ENCODE results near the gene EMILIN2. TPM values are rescaled to one million over a fixed set of nuclear protein-coding genes. Genes with fewer than 3 reads are reported as not detected.

The EMILIN2 gene
- total and polyA plus RNA-seq, 2 donors from 2014 or later, result 4.3 to 24.0 TPM

DNA sequence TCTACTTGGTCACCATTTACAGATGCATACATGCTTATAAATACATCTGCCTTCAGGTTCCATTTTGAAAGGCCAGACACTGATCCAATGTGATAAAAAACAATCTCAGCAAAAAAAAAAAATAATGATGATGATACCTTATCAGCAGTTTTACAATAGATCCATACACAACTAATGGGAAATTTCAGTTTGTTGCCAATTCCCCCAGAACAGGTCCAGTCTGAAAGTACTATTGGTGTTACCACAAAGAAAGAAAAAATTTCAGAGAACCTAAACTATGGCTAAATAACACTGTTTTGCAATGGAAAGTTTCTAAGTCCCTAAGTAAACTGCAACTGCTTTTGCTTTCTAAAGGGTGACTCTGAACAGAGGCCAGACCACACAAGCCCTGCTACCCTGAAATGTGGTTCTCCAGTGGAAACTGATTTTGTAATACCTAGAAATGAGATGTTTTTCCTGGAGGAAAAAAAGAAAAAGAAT lies 112.1 kb downstream of the EMILIN2 start:
- no peak for DNase-seq
- Histone ChIP-seq H3K27me3 (ENCODE audit: control insufficient read depth, insufficient read depth, low read length) (no peaks in the 10 kb centered on the region), H3K4me1 (ENCODE audit: control insufficient read depth in 2 of 3, insufficient read depth in 2 of 3, low read depth in 1 of 3, low read length in 3 of 3) (peaks cover 4 to 22% (median 19%) of the 10 kb centered on the region in 3 donors), H3K36me3 (ENCODE audit: control insufficient read depth in 2 of 3, insufficient read depth in 3 of 3, low read length in 3 of 3) (peaks cover 3 to 13% (median 5%) of the 10 kb centered on the region in 3 donors), H3K9me3 (ENCODE audit: control insufficient read depth in 2 of 3, insufficient read depth in 1 of 3, low read length in 3 of 3) (no peaks in the 10 kb centered on the region), H3K27ac (ENCODE audit: low read depth in 2 of 2, low read length in 2 of 2) (peak overlapping the region in 1 of 2 donors; percentile 43), H3K9ac (ENCODE audit: low read length in 3 of 3) (no peak overlapping the region), H3K4me3 (ENCODE audit: low read length in 3 of 3) (no peak overlapping the region)
- no peak for TF ChIP-seq CTCF (IDR thresholded peaks at IDR 0.05; ENCODE audit: borderline replicate concordance, extremely low read depth, insufficient read depth)
- FAIRE-seq, result no peak
- intact Hi-C loops (cut with DNase I), result no loop called here

DNA sequence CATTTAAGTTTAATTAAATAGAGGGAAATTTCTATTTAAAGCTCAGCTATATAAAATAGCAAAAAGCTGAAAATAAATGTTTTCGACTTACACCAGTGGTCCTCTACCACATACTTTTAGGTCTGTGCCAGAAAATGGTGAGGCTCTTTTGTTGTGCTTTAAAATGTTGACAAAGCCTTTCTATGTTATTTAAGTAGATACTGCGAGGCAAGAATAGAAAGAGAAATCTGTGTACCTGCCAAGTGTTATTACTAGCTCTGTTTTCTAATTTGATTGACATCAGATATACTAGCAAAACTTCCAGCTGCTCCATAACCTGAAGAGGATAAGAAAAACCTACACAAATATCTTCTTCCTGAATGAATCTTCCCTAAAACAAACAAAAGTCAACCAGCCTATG lies 112.5 kb downstream of the EMILIN2 start:
- Histone ChIP-seq H3K9me3 (ENCODE audit: control insufficient read depth in 2 of 3, insufficient read depth in 1 of 3, low read length in 3 of 3) (no peaks in the 10 kb centered on the region), H3K4me3 (ENCODE audit: low read length in 3 of 3) (no peak overlapping the region), H3K27ac (ENCODE audit: low read depth in 2 of 2, low read length in 2 of 2) (peak overlapping the region in 1 of 2 donors; percentile 76), H3K36me3 (ENCODE audit: control insufficient read depth in 2 of 3, insufficient read depth in 3 of 3, low read length in 3 of 3) (peaks cover 0 to 8% (median 2%) of the 10 kb centered on the region in 3 donors), H3K9ac (ENCODE audit: low read length in 3 of 3) (no peak overlapping the region), H3K27me3 (ENCODE audit: control insufficient read depth, insufficient read depth, low read length) (no peaks in the 10 kb centered on the region), H3K4me1 (ENCODE audit: control insufficient read depth in 2 of 3, insufficient read depth in 2 of 3, low read depth in 1 of 3, low read length in 3 of 3) (peaks cover 4 to 22% (median 19%) of the 10 kb centered on the region in 3 donors)
- FAIRE-seq (no peak), DNase-seq (no peak)
- TF ChIP-seq CTCF (IDR thresholded peaks at IDR 0.05; ENCODE audit: borderline replicate concordance, extremely low read depth, insufficient read depth), result no peak
- intact Hi-C loops (cut with DNase I), result no loop called here

- Histone ChIP-seq H3K4me3 (ENCODE audit: low read length in 3 of 3) (no peak overlapping the region), H3K9me3 (ENCODE audit: control insufficient read depth in 2 of 3, insufficient read depth in 1 of 3, low read length in 3 of 3) (no peaks in the 10 kb centered on the region), H3K9ac (ENCODE audit: low read length in 3 of 3) (peak overlapping the region in 1 of 3 donors; percentile 52), H3K27me3 (ENCODE audit: control insufficient read depth, insufficient read depth, low read length) (no peaks in the 10 kb centered on the region), H3K36me3 (ENCODE audit: control insufficient read depth in 2 of 3, insufficient read depth in 3 of 3, low read length in 3 of 3) (no peaks in the 10 kb centered on the region), H3K4me1 (ENCODE audit: control insufficient read depth in 2 of 3, insufficient read depth in 2 of 3, low read depth in 1 of 3, low read length in 3 of 3) (peaks cover 4 to 23% (median 19%) of the 10 kb centered on the region in 3 donors), H3K27ac (ENCODE audit: low read depth in 2 of 2, low read length in 2 of 2) (peak overlapping the region; percentile 63 to 69)
- intact Hi-C loops (cut with DNase I), result no loop called here
- FAIRE-seq (no peak), DNase-seq (no peak)
- no peak for TF ChIP-seq CTCF (IDR thresholded peaks at IDR 0.05; ENCODE audit: borderline replicate concordance, extremely low read depth, insufficient read depth)
Observed at GRCh38 chr18:2960983-2961696, 114.3 kb downstream of the EMILIN2 start.
